ENCODE data around the gene WFIKKN1.

Gene WFIKKN1

GRCh38 chr16:624526-625070 is 6.2 kb upstream of the WFIKKN1 start:
- DNase-seq (ENCODE audit: low spot score): no peak

DNA sequence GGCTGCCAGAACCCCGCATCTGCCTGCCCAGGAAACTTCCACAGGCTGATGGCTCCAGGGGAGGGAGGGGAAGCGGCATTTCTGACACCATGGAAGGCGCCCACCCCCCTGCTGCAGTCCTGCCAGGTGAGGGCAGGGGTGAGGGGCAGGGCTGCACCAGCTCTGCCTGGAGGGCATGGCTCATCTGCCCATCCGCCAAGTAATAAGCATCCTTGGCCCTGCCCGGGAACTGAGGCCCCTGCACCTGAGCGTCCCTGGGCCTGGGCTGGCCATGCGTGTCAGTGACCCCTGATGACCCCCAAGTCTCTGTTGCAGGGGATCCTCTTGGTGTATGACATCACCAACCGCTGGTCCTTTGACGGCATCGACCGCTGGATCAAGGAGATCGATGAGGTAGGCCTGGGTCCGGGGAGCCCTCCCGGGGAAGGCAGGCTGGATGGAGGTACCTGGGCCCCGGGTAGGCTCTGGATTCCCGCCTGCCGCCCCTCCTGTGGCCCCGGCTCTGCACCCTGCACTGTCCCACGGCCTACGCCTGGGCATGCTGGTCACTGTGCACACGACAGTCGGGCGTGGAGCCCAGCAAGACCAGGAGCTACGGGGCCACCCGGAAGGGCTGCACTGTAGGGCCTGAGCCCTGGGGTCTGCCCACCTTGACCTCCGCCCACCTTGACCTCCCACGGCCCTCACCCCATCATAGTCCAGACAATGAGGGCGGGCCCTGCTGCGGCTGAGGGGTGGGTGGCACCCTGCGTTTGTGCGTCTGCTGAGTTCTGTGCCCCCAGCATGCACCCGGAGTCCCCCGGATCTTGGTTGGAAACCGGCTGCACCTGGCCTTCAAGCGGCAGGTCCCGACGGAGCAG is 5.4 kb upstream of the WFIKKN1 start:
- no peak for DNase-seq (ENCODE audit: low spot score)

DNA sequence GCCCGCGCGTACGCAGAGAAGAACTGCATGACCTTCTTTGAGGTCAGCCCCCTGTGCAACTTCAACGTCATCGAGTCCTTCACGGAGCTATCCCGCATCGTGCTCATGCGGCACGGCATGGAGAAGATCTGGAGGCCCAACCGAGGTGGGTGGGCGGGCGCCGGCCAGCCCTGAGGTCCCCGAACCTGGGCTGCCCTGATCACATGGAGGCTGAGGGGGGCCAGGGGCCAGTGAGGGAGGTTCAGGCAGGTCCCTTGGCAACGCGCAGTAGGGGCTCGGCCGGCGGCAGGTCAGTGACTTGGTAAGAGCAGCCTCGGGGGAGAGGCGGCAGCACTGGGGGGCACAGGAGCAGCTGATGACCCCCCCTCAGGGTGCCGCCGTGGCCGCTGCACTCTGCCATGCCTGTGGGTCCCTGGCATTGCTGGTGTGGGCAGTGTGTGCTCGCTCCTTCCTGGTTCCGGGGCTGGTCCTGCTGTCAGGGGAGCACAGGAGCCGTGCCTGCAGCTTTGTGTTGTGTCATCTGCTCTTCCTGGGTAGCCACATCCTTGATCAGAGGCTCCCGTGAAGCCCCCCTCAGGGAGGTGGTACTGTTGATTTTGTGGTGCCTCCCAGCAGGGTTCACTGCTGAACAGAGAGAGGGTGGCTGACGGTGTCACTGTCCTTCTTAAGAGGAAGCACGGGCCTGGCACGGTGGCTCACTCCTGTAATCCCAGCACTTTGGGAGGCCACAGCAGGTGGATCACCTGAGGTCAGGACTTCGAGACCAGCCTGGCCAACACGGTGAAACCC is 4.6 kb upstream of the WFIKKN1 start:
- DNase-seq (ENCODE audit: low spot score): no peak

GRCh38 chr16:626787-627453 is 3.9 kb upstream of the WFIKKN1 start:
- DNase-seq (ENCODE audit: low spot score): no peak

DNA sequence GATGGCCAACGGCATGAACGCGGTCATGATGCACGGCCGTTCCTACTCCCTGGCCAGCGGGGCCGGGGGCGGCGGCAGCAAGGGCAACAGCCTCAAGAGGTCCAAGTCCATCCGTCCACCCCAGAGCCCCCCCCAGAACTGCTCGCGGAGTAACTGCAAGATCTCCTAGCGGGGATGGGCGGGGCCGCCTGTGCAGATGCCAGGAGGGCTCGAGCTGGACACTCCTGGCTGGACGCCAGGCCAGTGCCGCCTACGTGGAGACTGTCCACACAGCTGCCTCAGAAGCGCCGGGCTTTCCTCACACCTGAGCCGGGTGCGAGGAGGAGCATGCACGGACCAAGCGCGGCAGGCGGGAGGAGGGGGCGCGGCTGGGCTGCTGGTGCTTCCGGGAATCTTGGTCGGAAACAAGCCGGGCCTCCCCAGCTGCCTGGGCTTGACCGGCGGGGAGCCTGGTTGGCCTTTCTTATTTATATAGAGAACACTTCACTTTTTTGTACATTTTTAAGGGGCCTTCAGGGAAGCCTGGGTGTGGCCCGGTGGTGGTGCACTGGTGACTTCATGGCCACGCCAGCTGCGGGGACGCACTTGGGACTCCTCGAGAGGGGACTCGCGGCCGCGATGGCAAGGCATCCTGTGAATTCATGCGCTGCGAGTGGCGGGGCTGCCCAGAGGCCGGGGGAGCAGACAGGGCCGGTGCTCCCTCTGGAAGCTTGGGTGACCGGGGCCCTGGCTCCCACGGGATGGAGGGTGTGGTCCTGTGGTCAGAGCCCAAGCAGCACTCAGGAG is 3.1 kb upstream of the WFIKKN1 start:
- no peak for DNase-seq (ENCODE audit: low spot score)

GRCh38 chr16:628321-629061 is 2.3 kb upstream of the WFIKKN1 start:
- DNase-seq (ENCODE audit: low spot score): no peak

DNA sequence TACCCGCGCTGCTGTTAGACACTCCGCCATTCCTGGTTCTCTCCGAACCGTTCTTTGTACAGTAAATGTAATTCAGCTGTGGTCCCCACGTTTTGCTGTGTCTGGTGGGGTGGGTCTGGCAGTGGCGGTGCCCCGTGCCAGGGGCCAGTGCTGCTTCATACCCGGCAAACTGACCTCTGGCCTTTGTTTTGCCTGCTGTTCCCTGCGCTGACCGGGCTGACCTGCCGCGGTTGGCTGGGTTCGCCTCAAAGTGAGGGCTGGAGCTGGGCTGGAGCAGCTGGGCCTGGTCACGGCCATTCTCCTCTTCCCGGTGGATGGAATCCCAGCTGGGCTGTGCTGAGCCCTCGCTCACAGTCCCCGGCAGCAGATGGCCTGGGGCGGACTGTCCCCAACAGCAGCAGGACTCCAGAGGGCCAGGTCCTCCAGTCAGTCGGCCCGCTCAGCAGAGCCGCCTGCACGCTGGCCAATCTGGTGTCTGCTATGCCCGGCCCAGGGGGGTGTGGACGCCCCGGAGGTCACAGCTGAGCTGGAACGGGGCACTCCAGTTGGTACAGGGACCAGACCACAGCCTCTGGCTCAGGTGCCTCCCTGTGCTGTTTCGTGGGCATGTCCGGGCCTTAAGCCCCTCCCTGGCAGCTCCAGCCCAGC is 1.5 kb upstream of the WFIKKN1 start:
- DNase-seq (ENCODE audit: low spot score): no peak

- no peak for DNase-seq (ENCODE audit: low spot score)
Measured at GRCh38 chr16:629833-630248, 944 bp upstream of the WFIKKN1 start.

GRCh38 chr16:630249-630814 is 453 bp upstream of the WFIKKN1 start:
- DNase-seq (ENCODE audit: low spot score): no peak

DNA sequence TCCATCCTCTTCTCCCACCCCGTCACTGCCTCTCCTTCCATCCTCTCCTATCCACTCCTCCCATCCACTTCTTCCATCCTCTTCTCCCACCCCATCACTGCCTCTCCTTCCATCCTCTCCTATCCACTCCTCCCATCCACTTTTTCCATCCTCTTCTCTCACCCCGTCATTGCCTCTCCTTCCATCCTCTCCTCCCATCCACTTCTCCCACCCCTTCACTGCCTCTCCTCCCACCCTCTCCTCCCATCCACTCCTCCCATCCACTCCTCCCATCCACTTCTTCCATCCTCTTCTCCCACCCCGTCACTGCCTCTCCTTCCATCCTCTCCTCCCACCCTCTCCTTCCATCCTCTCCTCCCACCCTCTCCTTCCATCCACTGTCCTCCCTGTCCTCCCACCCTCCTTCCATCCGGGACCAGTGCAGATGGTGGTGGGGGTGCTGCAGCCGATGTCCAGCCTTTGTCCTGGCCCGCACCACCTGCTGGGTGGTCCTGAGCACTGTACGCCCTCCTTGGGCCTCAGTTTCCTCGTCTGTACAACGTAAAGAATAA is 1.1 kb downstream of the WFIKKN1 start:
- no peak for DNase-seq (ENCODE audit: low spot score)

GRCh38 chr16:632486-633335 is 1.9 kb downstream of the WFIKKN1 start:
- DNase-seq (ENCODE audit: low spot score): no peak

- no peak for DNase-seq (ENCODE audit: low spot score)
Measured at GRCh38 chr16:633336-634050, 2.7 kb downstream of the WFIKKN1 start.

GRCh38 chr16:634051-634670 is 3.4 kb downstream of the WFIKKN1 start:
- DNase-seq (ENCODE audit: low spot score): no peak

GRCh38 chr16:634996-635395 is 4.2 kb downstream of the WFIKKN1 start:
- no peak for DNase-seq (ENCODE audit: low spot score)

GRCh38 chr16:635573-636205 is 4.9 kb downstream of the WFIKKN1 start:
- no peak for DNase-seq (ENCODE audit: low spot score)

GRCh38 chr16:636206-637080 is 5.7 kb downstream of the WFIKKN1 start, which contains the start of gene METTL26:
Gene METTL26 (minus strand): TSS chr16:636305. CDS start chr16:636290, 15 bp downstream.
- peak; percentile 94 for DNase-seq (ENCODE audit: low spot score)

Data from activated CD4-positive, alpha-beta T cell treated with anti-CD3 and anti-CD28 coated beads, Interleukin-2, Interleukin-4, amounts not matched to agents 100 ng/mL and 50 ng/mL, durations not matched to agents 16 hours and 8 hours (primary cell).